Limb (tissue), 2 donors: ENCODE data around the gene NLGN1.

Experiments used
- DNase-seq, 2 donors: peaks; one replicate each; pipeline ENCODE4 v3.0.0-alpha.2; 2016; ENCODE audit errors: extremely low spot score in 2 of 2

NLGN1 gene

DNA sequence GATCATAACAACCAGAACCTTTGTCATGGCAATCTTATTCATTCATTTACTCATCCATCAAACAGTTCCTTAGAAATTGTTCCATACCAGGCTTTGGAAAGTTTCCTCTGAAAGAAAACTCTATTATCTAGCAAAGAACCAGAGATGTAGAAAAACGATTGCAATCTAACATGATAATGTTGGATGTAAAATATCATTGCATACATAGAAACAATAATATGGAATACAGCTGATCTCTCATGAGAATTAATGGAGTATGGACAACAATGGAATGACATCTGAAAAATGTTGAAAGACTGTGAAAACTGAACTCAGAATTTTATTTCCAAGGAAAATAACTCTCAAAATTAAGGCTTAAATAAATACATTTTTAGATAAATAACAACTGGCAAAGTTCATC, 665.4 kb downstream of the NLGN1 start:
- DNase-seq = no peak

GRCh38 chr3:174068035-174068434, 670.5 kb downstream of the NLGN1 start:
- no peak for DNase-seq

DNA sequence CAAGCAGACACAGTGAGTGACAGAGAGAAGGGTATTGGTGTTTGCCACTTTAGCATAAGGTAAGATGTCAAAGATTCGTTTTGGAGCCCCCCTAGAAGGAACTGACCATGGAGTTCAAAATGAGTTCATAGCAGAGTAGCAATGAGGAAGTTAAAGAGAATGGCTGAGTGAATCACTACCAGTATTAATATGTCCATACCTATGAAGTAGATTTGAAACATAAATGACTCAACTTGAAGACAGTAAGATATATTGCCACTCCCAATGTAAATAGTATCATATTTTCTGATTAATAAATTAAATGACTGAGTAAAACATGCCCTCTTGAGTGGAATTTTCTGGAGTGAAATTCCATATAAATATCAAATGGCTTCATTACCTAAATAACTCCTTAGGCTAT, 675.1 kb downstream of the NLGN1 start:
- no peak for DNase-seq

- no peak for DNase-seq
Measured at GRCh38 chr3:174083706-174084105, 686.2 kb downstream of the NLGN1 start.

DNA sequence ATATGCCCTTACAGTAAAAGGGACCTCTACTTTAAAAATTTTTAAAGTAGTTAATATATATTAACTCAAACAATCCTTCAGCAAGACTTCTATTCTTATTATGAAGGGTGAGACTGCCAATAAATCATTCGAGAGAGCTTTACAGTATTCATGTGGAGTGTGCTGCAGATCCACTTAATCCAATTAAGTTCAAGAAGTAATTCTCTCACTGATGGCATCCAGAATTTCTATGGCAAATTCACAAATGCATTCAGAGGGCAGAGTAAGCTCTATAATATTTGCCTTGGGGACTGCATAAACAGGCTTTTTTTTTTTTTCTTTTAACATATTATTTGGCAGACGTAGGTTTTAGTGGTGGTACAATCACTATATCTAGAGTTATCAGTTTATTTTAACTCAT, 692.0 kb downstream of the NLGN1 start:
- no peak for DNase-seq

- DNase-seq = no peak
Measured at GRCh38 chr3:174094669-174095068, 697.1 kb downstream of the NLGN1 start.

- DNase-seq = no peak
Measured at GRCh38 chr3:174097686-174098085, 700.1 kb downstream of the NLGN1 start.

DNA sequence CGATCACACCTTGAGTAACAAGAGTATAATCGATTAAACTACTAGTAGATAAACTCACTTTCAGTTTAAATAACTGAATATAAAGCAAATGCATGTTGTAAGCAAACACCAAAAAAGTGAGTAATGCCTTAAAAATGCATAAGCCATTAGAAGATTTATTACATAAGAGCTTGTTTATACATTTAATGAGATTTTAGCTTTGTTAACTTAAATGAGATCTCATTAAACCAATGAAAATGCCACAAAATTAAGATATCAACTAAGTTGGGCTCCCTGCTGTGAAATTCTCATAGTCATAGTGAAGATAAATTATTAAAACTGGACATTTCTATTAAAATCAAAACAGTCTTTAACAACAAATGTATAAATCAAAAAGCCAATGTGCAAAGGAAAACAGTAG, 701.2 kb downstream of the NLGN1 start:
- no peak for DNase-seq

DNA sequence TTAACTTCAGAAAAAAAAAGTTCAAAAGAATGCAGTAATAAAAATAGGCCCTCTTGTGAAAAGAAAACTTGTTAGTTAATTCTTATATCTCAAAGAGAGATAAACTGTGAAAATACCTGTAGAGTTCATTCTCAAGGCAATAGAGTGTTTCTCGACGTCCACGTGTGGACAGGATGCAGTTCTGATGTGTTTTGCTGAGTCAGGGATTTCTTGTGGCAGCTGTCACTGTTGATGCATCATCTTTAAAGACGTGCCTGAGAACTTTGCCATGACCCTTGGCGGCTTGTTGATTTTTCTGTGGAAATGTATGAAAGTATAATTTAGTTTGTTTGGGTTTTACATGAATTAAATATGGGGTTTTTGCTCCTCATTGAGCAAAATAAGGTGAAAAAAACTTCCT, 702.2 kb downstream of the NLGN1 start:
- no peak for DNase-seq

- DNase-seq = no peak
Measured at GRCh38 chr3:174100744-174101143, 703.2 kb downstream of the NLGN1 start.

DNA sequence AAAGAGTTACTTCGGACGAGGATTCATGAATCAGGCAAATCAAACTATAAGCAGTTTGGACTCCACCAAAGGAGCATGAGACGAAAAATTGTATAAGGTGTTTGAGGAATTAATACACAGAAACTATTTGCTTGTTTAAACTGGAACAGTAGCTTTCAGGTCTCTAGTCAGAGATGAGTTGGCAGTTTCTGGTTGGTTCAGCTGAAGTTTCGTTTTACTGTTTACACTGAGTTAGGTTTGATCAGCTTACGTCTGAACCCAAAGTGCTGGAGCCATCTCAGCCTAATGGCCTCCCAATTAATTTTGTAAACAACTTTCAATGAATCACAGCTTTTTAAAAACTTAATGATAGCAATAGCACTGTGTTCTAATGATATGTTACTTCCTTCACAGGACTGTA, 703.7 kb downstream of the NLGN1 start:
- no peak for DNase-seq

DNA sequence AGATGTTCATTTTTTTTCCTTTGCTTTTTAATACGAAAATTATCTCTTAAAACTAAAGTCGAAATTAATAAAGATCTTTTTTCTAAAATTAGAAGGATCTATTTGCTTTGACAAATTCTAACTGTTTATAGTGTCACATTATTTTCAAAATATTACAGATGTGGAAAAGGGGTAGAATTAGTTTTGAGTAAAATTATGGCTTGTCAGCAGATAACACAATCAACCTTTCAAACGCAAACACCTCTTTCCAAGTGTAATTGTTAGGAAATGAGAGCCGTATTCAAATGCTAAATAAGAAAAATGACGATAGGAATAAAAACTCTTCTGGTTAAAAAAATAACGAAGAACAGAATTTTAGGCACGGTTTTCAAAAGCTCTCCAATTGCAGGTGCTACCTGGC, 704.7 kb downstream of the NLGN1 start:
- DNase-seq = no peak

DNA sequence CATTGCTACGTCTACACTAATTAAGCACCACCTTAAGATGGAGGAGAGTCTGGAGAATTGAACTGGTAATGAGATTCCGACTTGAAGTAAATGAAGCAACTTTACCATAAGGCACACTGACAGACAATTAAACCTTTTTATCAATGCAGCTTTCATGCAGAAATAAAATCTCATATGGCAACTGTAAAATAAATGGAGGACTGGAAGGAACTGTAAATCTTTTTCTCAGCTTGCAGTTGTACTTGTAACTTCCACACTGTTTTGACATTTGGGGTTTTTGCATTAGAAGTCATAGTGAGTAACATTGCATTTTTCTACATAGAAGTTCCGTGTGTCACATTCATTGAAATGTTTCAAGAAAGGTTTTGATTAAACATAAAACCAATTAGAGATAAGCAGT, 705.3 kb downstream of the NLGN1 start:
- DNase-seq = no peak

GRCh38 chr3:174110761-174111160, 713.2 kb downstream of the NLGN1 start:
- no peak for DNase-seq

GRCh38 chr3:174111776-174112175, 714.2 kb downstream of the NLGN1 start:
- no peak for DNase-seq

DNA sequence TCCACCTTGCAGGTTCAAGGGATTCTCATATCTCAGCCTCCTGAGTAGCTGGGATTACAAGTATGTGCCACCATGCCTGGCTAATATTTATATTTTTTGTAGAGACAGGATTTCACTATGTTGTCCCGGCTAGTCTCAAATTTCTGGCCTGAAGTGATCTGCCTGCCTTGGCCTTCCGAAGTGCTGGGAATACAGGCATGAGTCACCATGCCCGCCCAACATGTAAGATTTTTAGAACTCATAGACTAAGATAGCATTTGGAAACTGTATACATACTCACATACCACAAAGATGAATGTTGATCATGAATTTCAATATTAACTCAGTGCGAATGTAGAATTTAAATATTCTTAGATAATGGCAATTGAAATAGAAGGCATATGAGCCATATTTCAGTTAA, 718.9 kb downstream of the NLGN1 start:
- no peak for DNase-seq

DNA sequence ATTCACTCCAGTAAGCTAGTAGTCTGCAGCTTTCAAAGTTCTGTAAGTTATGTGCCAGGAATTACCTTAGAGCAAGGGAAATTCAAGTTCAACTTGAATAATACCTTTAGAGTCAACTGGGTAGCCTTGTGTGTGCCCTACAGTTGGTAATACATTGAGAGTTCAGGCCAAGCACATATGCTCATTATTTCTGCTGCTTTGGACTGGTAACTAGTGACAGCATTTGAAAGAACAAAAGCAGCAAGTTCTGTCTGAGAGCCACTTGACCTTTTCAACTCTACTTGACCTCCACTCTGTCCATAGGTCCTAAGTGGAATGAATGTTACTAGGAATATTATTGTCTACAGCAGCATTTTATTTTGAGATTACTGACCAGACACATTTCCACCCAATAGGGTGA, 723.5 kb downstream of the NLGN1 start:
- no peak for DNase-seq

GRCh38 chr3:174122411-174122810, 724.9 kb downstream of the NLGN1 start:
- DNase-seq = no peak

DNA sequence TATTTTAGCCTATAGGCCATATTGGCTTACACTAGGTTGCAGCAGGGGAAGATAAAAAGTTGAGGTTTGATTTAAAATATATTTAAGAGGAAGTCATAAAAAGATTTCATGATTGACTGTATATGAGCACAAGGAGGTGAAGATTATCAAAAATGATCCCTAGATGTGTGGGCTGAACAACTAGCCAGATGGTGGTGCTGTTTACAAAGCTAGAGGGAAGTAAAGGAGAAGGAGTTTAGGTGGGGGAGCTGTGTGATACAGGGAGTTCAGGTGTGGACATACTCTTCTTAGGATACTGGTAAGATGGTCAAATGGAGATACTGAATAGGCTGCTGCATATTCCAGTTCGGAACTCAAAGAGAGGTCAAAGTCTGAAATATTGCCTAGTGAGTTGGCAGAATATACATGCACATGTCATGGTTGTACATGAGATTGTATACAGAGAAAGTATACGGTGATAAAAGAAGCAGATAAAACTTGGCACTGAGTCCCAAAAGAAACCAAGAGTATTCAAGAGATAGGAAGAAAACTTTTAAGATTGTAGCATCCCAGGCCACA, 727.8 kb downstream of the NLGN1 start:
- peak in 1 of 2 donors; percentile 31 for DNase-seq

- DNase-seq = no peak
Measured at GRCh38 chr3:174126990-174127758, 729.6 kb downstream of the NLGN1 start.

DNA sequence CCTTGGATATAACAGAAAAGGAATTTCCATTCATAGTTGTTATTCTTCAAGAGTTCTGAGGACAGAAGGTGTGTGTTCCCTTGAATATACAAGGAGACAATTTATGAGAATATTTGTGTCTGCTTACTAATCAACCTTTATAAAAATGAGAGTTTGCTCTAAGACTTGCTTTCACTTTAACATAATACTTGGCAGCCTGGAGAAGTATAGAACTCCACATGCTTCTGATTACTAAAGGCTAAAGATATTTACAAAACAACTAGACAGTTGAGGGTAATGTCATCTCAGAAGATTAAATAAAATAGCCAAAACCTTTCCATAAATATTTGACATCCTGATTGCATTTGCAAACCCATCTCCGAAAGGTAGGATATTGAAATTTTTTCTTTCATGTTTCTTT, 734.5 kb downstream of the NLGN1 start:
- peak in 1 of 2 donors; percentile 20 for DNase-seq

DNA sequence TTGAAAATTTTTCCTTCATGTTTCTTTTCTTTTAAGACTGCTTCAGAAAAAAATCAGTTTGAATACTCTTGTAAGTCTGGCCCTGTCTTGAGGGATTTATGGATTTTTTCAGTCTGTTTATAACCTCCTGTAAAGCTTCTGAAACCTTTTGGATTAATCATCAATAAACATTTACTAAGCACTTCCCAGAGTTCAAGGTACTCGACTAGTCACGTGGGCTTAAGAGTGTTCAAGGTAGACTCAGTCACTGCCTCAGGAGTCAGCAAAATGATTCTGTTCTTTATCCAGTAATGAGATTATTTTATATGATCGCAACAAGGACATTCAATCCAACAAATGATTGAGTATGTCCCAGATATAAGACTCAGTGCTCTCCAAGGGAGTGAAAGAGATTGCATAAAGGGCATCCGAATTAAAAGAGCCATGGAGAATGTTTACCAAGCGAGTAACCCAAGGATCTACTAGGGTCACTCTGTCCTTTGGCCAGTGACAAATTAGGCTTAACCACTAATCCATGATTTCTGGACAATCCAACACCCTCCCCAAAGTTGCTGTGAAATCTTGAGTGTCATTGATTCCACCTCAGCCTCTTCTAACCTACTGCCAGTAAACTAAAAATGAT, 735.0 kb downstream of the NLGN1 start:
- no peak for DNase-seq

DNA sequence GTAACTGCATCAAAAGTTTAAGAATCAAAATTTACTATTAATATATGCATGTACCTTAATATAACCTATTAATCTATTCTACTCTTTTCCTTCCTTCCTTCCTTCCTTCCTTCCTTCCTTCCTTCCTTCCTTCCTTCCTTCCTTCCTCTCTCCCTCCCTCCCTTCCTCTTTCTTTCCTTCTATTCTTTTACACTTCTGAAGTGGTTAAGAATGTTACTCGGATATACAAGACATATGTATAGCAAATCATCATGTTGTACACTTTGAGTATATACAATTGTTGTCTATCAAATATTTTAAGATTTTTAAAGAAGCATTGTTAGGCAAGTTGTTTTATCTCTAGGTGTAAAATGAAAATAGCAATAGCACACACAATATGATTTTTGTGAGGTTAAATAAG, 748.5 kb downstream of the NLGN1 start:
- DNase-seq = no peak
